T-helper 1 cell (primary cell): ENCODE data around the gene MEPE.
"Not testable (repeated sequence)": the region's sequence is repeated elsewhere in the genome, so short reads cannot be mapped to it uniquely, and the experiment has no call there.

Experiments used
- DNase-seq, 5 donors: peaks; one replicate each; pipeline ENCODE4 v3.0.0-alpha.2; 2012 to 2020

Gene MEPE

GRCh38 chr4:87890753-87891152 is 58.0 kb downstream of the MEPE start:
- not testable (repeated sequence) for DNase-seq

GRCh38 chr4:87895964-87896621 is 63.3 kb downstream of the MEPE start:
- peak in 1 of 5 donors; percentile 41 for DNase-seq
